Jurkat, Clone E6-1 (cell line): ENCODE results near the gene RAB30.

ENCODE experiments used
- DNase-seq: peaks from one replicate; pipeline ENCODE4 v3.0.0-alpha.2; 2011; ENCODE audit warnings: low read depth, low spot score
- H3K4me3 ChIP-seq: 2 replicates; pipeline ENCODE4 v1.5.1; 2011; ENCODE audit warnings: mild to moderate bottlenecking, low read length, control low read depth, moderate library complexity

The RAB30 gene

GRCh38 chr11:83072350-83073242, 899 bp upstream of the RAB30 start:
- peak overlapping the region; percentile 92 for H3K4me3 ChIP-seq
- no peak for DNase-seq

GRCh38 chr11:83070731-83071566, 748 bp downstream of the RAB30 start:
- peak overlapping the region; percentile 92 for H3K4me3 ChIP-seq
- no peak for DNase-seq

GRCh38 chr11:83070044-83070701, 1.5 kb downstream of the RAB30 start:
- DNase-seq = no peak
- H3K4me3 ChIP-seq = no peak overlapping the region

DNA sequence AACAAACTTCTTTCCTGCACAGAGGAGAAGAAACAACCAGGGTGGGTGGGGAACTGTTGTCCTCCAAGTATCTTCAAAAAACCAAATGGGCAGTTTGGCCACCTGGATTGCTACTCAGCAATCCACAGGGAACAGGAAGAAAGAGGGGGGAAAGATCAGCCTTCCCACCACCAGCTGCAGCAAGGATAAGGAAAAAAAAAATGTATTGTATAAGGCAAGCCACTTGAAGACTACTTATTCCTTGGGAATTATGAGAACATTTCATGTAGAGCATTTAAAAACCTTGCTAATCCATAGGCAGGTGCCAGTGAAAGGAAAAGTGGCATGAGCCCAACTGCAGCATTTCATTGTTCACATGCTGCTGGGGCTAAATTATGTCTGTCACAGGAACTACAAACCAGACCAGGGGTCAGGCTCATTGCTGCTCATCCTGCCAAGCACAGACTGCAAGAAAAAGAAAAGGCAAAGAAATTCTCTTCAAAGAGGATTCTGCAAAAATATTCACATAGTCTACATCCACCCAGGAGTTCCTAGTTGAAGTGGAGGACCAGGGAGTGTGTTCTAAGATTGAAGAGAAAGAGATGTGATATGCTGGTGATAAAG, 2.2 kb downstream of the RAB30 start:
- DNase-seq = no peak

DNA sequence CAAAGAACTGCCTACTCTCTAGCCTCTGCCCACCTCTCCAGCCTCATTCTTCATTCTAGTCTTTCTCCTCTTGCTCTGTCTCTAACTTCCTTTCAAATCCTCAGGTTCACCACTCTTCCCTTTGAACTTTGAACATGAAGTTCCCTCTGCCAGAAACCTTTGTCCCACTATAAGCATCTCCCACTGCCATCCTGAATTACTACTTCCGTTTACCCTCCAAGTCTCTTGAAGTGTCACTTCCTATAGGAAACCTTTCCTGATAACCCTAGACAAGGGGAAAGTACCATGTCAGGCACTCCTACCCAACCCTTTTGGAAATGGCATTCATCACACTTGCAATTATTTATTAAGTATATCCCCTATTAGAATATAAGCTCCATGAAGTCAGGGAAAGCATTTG, 3.1 kb downstream of the RAB30 start:
- no peak for DNase-seq
- H3K4me3 ChIP-seq = no peak overlapping the region

More for the DNA sequence above, 2.2 kb downstream of the RAB30 start:
- H3K4me3 ChIP-seq = no peak overlapping the region

DNA sequence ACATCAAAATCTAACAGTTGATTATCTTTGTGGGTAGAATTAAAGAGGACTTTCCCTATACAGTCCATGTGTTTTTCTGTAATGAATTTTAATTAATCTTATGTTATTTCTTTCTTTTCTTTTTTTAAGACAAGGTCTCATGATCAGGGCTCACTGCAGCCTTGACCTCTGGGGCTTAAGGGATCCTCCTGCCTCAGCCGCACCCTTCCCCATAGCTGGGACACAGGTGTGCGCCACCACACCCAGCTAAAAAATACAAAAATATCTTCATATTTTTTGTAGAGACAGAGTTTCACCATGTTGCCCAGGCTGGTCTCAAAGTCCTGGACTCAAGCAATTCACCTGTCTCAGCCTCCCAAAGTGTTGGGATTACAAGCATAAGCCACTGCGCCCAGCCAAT, 7.7 kb downstream of the RAB30 start:
- H3K4me3 ChIP-seq = no peak overlapping the region
- no peak for DNase-seq

GRCh38 chr11:83063073-83063754, 8.5 kb downstream of the RAB30 start:
- H3K4me3 ChIP-seq = no peak overlapping the region
- no peak for DNase-seq

DNA sequence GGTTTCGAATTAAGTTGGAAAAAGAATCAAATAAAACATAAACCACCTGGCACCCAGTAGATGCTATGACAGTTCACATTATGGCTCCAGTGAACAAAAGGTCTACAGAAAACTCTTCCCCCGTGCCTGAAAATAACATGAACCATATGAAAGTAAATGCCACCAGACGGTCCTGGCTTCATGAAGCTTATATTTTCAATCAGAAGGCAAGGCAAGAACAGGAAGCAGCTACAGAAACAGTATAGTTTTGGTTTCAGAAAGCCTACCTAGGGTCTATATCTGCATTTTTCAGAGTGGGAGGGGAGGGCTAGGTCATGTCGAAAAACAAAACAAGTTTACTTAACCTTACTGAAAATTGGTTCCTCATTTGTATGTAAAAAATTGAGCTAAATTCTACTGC, 9.8 kb downstream of the RAB30 start:
- DNase-seq = no peak
- no peak overlapping the region for H3K4me3 ChIP-seq

DNA sequence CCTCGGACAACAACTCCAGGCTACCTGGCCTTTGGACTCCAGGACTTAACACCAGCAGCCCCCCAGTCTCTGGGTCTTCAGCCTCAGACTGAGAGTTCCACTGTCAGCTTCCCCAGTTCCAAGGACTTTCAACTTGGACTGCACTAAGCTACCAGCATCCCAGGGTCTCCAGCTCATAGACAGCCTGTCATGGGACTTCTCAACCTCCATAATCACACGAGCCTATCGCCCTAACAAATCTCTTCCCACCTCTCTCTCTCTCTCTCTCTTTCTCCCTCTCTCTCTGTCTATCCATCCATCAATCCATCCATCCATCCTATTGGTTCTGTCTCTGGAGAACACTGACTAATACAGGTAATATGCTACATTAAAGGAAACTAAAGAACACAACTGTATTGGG, 10.7 kb downstream of the RAB30 start:
- H3K4me3 ChIP-seq = no peak overlapping the region
- no peak for DNase-seq

- H3K4me3 ChIP-seq = no peak overlapping the region
- no peak for DNase-seq
Measured at GRCh38 chr11:83057721-83058120, 14.0 kb downstream of the RAB30 start.

DNA sequence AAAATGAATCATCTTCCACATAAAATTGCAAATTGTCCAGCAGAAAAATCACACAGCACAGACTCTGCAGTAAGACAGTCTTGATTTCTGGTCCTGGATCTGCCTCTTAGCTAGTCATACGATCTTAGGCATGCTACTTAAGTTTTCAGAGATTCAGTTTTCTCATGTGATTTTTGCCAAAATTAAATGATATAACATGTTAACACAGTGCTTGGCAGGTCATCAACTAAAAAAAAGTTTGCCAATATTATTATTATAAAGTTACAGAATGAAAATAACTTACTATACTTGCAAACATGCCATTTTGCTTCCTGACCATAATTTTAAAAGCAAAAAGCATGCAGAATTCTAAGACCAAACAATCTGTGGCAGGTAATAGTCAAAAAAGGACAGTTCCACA, 15.1 kb downstream of the RAB30 start:
- no peak overlapping the region for H3K4me3 ChIP-seq
- no peak for DNase-seq

GRCh38 chr11:83056204-83056603, 15.5 kb downstream of the RAB30 start:
- no peak for DNase-seq
- no peak overlapping the region for H3K4me3 ChIP-seq

DNA sequence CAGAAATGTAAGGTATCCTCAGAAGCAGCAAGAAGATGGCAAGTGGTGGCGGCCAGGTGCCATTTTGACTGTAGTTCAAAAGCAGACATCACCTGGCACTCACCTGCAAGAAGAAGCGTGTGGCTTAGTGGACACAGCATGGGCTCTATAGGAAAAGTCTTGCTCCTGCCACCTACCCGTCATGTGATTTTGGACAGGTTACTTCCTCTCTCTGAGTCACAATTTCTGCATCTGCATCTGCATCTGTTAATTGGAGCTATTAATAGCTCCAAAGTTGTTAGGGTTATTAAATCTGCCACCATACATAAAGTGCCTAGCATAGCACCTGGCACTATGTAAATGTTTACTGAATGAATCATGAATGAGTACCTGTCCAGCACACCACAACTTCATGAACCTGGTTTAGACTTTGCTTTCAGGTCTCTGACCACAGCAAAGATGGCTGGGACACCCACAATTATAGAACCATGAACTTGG, 16.8 kb downstream of the RAB30 start:
- no peak overlapping the region for H3K4me3 ChIP-seq
- no peak for DNase-seq

GRCh38 chr11:83054001-83054400, 17.7 kb downstream of the RAB30 start:
- H3K4me3 ChIP-seq = no peak overlapping the region
- DNase-seq = no peak

DNA sequence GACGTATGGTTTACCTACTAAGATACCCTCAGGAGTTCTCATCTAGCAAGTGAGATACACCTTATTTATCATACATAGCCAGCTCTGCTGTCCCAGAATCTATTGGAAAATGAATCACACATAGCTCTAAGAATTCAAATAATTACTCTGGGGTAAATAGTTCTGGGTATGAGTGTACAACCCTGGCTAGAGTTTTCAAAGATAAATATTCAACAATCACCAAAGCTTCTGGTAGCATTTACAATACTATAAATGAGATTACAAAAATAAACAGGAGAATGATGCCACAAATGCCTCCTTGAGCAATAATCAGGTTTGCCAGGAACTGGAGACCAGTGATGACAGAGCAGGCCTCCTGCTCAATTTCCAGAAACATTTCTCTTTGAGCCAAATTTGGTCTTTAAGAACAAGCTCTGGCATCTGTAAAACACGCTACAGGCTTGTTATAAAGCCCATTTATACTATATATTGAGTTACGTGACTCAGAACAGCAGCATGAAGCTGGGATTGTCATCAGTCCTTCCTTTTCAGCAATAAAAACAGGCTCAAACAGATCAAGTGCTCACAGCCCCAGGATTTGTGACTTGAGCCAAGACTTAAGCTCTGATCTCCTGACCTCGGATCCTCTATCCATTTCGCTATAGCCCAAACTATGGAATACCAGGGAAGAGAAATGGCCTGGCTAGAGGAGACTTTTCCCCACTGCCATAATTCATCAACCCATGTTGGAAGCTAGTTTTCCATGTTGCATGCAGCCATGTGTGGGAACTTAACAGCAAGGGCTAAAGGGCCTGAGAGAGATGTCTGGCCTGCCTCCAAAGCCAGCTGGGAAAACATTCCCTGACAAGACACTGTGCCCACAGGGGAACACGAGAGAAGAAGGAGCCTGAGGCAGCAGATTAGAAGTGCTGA, 19.7 kb downstream of the RAB30 start:
- no peak for DNase-seq
- H3K4me3 ChIP-seq = no peak overlapping the region

DNA sequence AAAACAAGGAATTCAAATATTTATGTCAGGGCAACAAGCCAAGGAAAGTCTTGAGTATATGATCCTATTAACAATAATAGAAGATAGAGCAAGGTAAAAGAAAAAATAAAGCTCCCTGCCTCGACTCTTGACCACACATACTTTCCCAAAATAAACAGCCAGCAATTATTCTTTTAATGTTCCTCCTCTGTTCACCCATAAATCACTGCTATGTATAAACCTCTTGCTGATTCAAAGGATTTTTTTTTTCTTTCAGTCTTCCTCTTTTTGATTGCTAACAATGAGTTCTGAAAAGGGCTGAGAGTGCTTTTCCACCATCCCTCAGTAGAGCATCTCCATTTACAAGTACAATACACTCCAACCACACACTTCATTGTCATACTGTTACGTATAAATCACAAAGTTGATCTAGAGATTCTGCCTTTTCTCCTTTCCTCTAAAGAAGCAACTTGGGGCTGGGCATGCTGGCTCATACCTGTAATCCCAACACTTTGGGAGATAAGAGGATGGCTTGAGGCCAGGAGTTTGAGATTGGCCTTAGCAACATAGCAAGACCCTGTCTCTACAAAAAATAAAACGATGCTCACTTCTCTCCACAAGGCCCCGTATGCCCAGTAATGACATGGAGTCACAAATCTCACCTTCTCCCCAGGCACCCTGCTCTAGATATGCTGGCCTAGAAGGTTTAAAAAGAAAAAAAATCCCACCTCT, 24.0 kb downstream of the RAB30 start:
- no peak for DNase-seq
- no peak overlapping the region for H3K4me3 ChIP-seq

- DNase-seq = no peak
- H3K4me3 ChIP-seq = no peak overlapping the region
Measured at GRCh38 chr11:83046621-83047172, 25.0 kb downstream of the RAB30 start.
